Renal pelvis (tissue), 3 donors: ENCODE data around the gene DBET. TPM values are rescaled to one million over a fixed set of nuclear protein-coding genes. Genes with fewer than 3 reads are reported as not detected.

Experiments
- polyA plus RNA-seq, 3 donors: library from polyadenylated mRNA; unstranded; fragments of 120-200 nt; gene quantifications; one replicate each; pipeline ENCODE4 v1.2.1, GENCODE V29; 2013; ENCODE audit not compliant: insufficient read length in 3 of 3

The DBET gene
- polyA plus RNA-seq, 3 donors, result not detected

Other genes with a start within 250 kb of the DBET start
- 10 to 100 TPM; 52.8 to 70.5 (median 57.5) TPM for gene FRG1, start 123.6 kb upstream of the DBET start, polyA plus RNA-seq
- not detected for gene FRG2, start 37.2 kb upstream of the DBET start, polyA plus RNA-seq
- gene DUX4, start 109.3 kb downstream of the DBET start, polyA plus RNA-seq, result under 1 TPM in 2 of 3 donors, not detected in 1; 0.33 to 0.70 TPM